IMR-90 (cell line): ENCODE results near the gene AXIN1. TPM values are rescaled to one million over a fixed set of nuclear protein-coding genes. Genes with fewer than 3 reads are reported as not detected.

Source experiments
- ATAC-seq: fragments of 200-7000 bp; cut with Tn5 transposase; 2 replicates; pipeline ENCODE4 v1.9.1; 2020; ENCODE audit warnings: low read depth, mild to moderate bottlenecking, moderate library complexity
- BruUV-seq: library from RNA; stranded (reverse); fragments of 400-500 nt; replicated peaks from 2 replicates; lab custom pipeline; 2021; lab: Mats Ljungman, UMichigan
- CTCF ChIA-PET: fragments of 300-600 bp; formaldehyde crosslinking; extraction: SDS; loops from one replicate; lab custom pipeline; 2021; ENCODE audit warnings: antibody characterized with exemption; lab: Yijun Ruan, JAX
- POLR2A ChIA-PET: fragments of 300-600 bp; sonication (Branson Sonifier 250); formaldehyde crosslinking; loops from one replicate; lab custom pipeline; 2022; ENCODE audit warnings: antibody characterized with exemption; ENCODE audit not compliant: unreplicated experiment; lab: Charles Lee
- DNase-seq: peaks from one replicate; pipeline ENCODE4 v3.0.0; 2013
- H2AFZ ChIP-seq: replicated peaks from 2 replicates; pipeline ENCODE3; 2013; ENCODE audit warnings: low read length, mild to moderate bottlenecking; ENCODE audit not compliant: poor library complexity
- H2AK5ac ChIP-seq: 2 replicates; pipeline ENCODE4 v1.6.1; 2013; ENCODE audit warnings: low read depth, low read length, inconsistent platforms
- H2AK9ac ChIP-seq: replicated peaks from 2 replicates; pipeline ENCODE3; 2013; ENCODE audit warnings: mild to moderate bottlenecking, low read depth, low read length, moderate library complexity; ENCODE audit not compliant: poor library complexity
- H2BK120ac ChIP-seq: 2 replicates; pipeline ENCODE4 v1.6.1; 2013; ENCODE audit warnings: low read depth, low read length, inconsistent platforms
- H2BK15ac ChIP-seq: 3 replicates; pipeline ENCODE4 v1.6.1; 2013; ENCODE audit warnings: low read depth, low read length, inconsistent platforms
- H2BK20ac ChIP-seq: 2 replicates; pipeline ENCODE4 v1.6.1; 2013; ENCODE audit warnings: low read depth, mild to moderate bottlenecking, inconsistent platforms, low read length, moderate library complexity
- H2BK5ac ChIP-seq: 2 replicates; pipeline ENCODE4 v1.6.1; 2013; ENCODE audit warnings: mild to moderate bottlenecking, low read depth, low read length, inconsistent platforms; ENCODE audit not compliant: poor library complexity, severe bottlenecking
- H3K14ac ChIP-seq: replicated peaks from 2 replicates; pipeline ENCODE4 v1.6.1; 2013; ENCODE audit warnings: low read depth, low read length, inconsistent platforms
- H3K18ac ChIP-seq: 2 replicates; pipeline ENCODE4 v1.6.1; 2013; ENCODE audit warnings: low read depth, low read length, control low read depth
- H3K23ac ChIP-seq: 2 replicates; pipeline ENCODE4 v1.6.1; 2013; ENCODE audit warnings: low read depth, low read length, inconsistent platforms
- H3K27ac ChIP-seq: 2 replicates; pipeline ENCODE4 v1.5.1; 2013; ENCODE audit warnings: mild to moderate bottlenecking, control low read depth, low read length; ENCODE audit not compliant: insufficient read depth
- H3K27me3 ChIP-seq: 2 replicates; pipeline ENCODE4 v1.6.1; 2013; ENCODE audit warnings: low read length; ENCODE audit not compliant: control insufficient read depth, insufficient read depth
- H3K36me3 ChIP-seq: 2 replicates; pipeline ENCODE4 v1.6.1; 2013; ENCODE audit warnings: low read length, mixed read lengths; ENCODE audit not compliant: control insufficient read depth, insufficient read depth
- H3K4ac ChIP-seq: 2 replicates; pipeline ENCODE4 v1.6.1; 2013; ENCODE audit warnings: low read depth, low read length, inconsistent platforms
- H3K4me1 ChIP-seq: 2 replicates; pipeline ENCODE4 v1.6.1; 2013; ENCODE audit warnings: low read length, mixed read lengths; ENCODE audit not compliant: control insufficient read depth, insufficient read depth
- H3K4me2 ChIP-seq: 2 replicates; pipeline ENCODE4 v1.6.1; 2013; ENCODE audit warnings: low read depth, mild to moderate bottlenecking, control low read depth, low read length, moderate library complexity
- H3K4me3 ChIP-seq: 2 replicates; pipeline ENCODE4 v1.5.1; 2013; ENCODE audit warnings: low read depth, mild to moderate bottlenecking, control low read depth, low read length, moderate library complexity; ENCODE audit not compliant: insufficient read depth
- H3K56ac ChIP-seq: 2 replicates; pipeline ENCODE4 v1.6.1; 2013; ENCODE audit warnings: low read length, inconsistent platforms; ENCODE audit not compliant: insufficient read depth; ENCODE audit errors: extremely low read depth
- H3K79me1 ChIP-seq, 2 experiments: 2 replicates each; pipeline ENCODE4 v1.6.1; 2013; ENCODE audit warnings: low read length in 2 of 2, inconsistent platforms in 1 of 2, low read depth in 1 of 2
- H3K9ac ChIP-seq: 2 replicates; pipeline ENCODE4 v1.6.1; 2013; ENCODE audit warnings: low read depth, low read length, control low read depth
- H3K9me1 ChIP-seq: 2 replicates; pipeline ENCODE4 v1.6.1; 2013; ENCODE audit warnings: low read length, inconsistent platforms; ENCODE audit not compliant: insufficient read depth
- H3K9me3 ChIP-seq: 2 replicates; pipeline ENCODE4 v1.6.1; 2013; ENCODE audit warnings: low read length; ENCODE audit not compliant: control insufficient read depth, insufficient read depth
- H4K20me1 ChIP-seq: 2 replicates; pipeline ENCODE4 v1.6.1; 2013; ENCODE audit warnings: low read length, inconsistent platforms; ENCODE audit not compliant: insufficient read depth
- H4K5ac ChIP-seq: 2 replicates; pipeline ENCODE4 v1.6.1; 2013; ENCODE audit warnings: mild to moderate bottlenecking, low read depth, low read length, control low read depth
- H4K8ac ChIP-seq, 2 experiments: 2 replicates each; pipeline ENCODE4 v1.6.1; 2013; ENCODE audit warnings: low read depth in 2 of 2, low read length in 2 of 2, control low read depth in 1 of 2, inconsistent platforms in 1 of 2
- H4K91ac ChIP-seq: 2 replicates; pipeline ENCODE4 v1.6.1; 2013; ENCODE audit warnings: low read depth, low read length, inconsistent platforms; ENCODE audit not compliant: insufficient read depth
- BHLHE40 ChIP-seq: fragments of 150-350 bp; IDR thresholded peaks from 2 replicates; pipeline ENCODE4 v1.6.1; 2016; ENCODE audit warnings: mild to moderate bottlenecking, low read depth, low read length
- CEBPB ChIP-seq: IDR thresholded peaks from 2 replicates; pipeline ENCODE4 v1.6.1; 2012; ENCODE audit warnings: low read depth, low read length, improper control_type of control experiment
- CHD1 ChIP-seq: IDR thresholded peaks from 2 replicates; pipeline ENCODE4 v1.6.1; 2012; ENCODE audit warnings: low read depth, low read length, improper control_type of control experiment
- FOS ChIP-seq: fragments of 150-350 bp; IDR thresholded peaks from 2 replicates; pipeline ENCODE4 v1.6.1; 2016; ENCODE audit warnings: low read depth, low read length
- MAZ ChIP-seq: IDR thresholded peaks from 2 replicates; pipeline ENCODE4 v1.6.1; 2012; ENCODE audit warnings: low read depth, mild to moderate bottlenecking, low read length, improper control_type of control experiment, moderate library complexity, borderline replicate concordance
- MXI1 ChIP-seq: IDR thresholded peaks from 2 replicates; pipeline ENCODE4 v1.6.1; 2012; ENCODE audit warnings: low read depth, mild to moderate bottlenecking, low read length, moderate library complexity, borderline replicate concordance
- NFE2L2 ChIP-seq: fragments of 150-350 bp; IDR thresholded peaks from 2 replicates; pipeline ENCODE4 v1.6.1; 2016; ENCODE audit warnings: low read depth, mild to moderate bottlenecking, low read length
- POLR2A ChIP-seq: IDR thresholded peaks from 2 replicates; pipeline ENCODE4 v1.6.1; 2012; ENCODE audit warnings: mild to moderate bottlenecking, low read depth, low read length
- RAD21 ChIP-seq: IDR thresholded peaks from 2 replicates; pipeline ENCODE4 v1.6.1; 2012; ENCODE audit warnings: low read length, improper control_type of control experiment
- RCOR1 ChIP-seq: IDR thresholded peaks from 2 replicates; pipeline ENCODE4 v1.6.1; 2012; ENCODE audit warnings: mild to moderate bottlenecking, low read length, improper control_type of control experiment; ENCODE audit not compliant: insufficient replicate concordance
- RFX5 ChIP-seq: IDR thresholded peaks from 2 replicates; pipeline ENCODE4 v1.8.0; 2012; ENCODE audit warnings: low read depth, mild to moderate bottlenecking, low read length, moderate library complexity
- SMC3 ChIP-seq: fragments of 150-350 bp; IDR thresholded peaks from 2 replicates; pipeline ENCODE4 v1.6.1; 2016; ENCODE audit warnings: low read depth, mild to moderate bottlenecking, antibody characterized with exemption, low read length, moderate library complexity
- WGBS, 2 experiments: methylation state at CpG; one replicate each; pipeline versions ENCODE4 v1.1.5 to v1.1.7; 2013; ENCODE audit warnings: missing lambda C conversion rate in 2 of 2; ENCODE audit not compliant: insufficient read length in 1 of 2; ENCODE audit errors: extremely low coverage in 2 of 2; 5-methylcytosine and 5-hydroxymethylcytosine counted together
- dilution Hi-C: fragments of 300-500 bp; cut with HindIII; formaldehyde crosslinking; loops from one replicate; pipeline ENCODE4 v1.14.3; 2018; ENCODE audit warnings: low sequenced_read_pairs; ENCODE audit not compliant: unreplicated experiment
- in situ Hi-C: fragments of 300-500 bp; cut with MboI; formaldehyde crosslinking; loops from 3 replicates; pipeline ENCODE4 v1.14.3; 2019; ENCODE audit warnings: low sequenced_read_pairs, inconsistent platforms, mixed read lengths
- intact Hi-C: fragments of 100-400 bp; cut with micrococcal nuclease; formaldehyde crosslinking; loops from 2 replicates; pipeline ENCODE4 v1.10.0; 2022
- polyA plus RNA-seq, 3 experiments: library from polyadenylated mRNA; depleted of rRNA; stranded (reverse); fragments of >200 nt; gene quantifications; 2 replicates each; pipeline ENCODE4 v1.2.3, GENCODE V29; 2012; ENCODE audit warnings: low replicate concordance in 1 of 3
- total RNA-seq: library from RNA; depleted of rRNA; stranded (reverse); fragments of >200 nt; gene quantifications from 2 replicates; pipeline ENCODE4 v1.2.3, GENCODE V29; 2012
- TF ChIP-seq, protein P1 (sequence below): fragments of 150-350 bp; IDR thresholded peaks from 2 replicates; pipeline ENCODE4 v1.6.1; 2016; ENCODE audit warnings: low read depth, mild to moderate bottlenecking, low read length, moderate library complexity, borderline replicate concordance

Gene AXIN1
- total and polyA plus RNA-seq, 2 of the 4 experiments (the other 2 are of a cell fraction) = 10.9 to 14.2 TPM

GRCh38 chr16:322476-323143 lies 29.9 kb downstream of the AXIN1 start:
- CTCF ChIA-PET = no interaction called here
- 97% methylated on average over 3 of the region's 13 CpGs; no CpG with 5 or more reads in 1 of the 2 experiments for WGBS, 2 experiments

More at GRCh38 chr16:322476-323143, 29.9 kb downstream of the AXIN1 start:
- intact Hi-C loops = no loop called here
- no TSS peak for BruUV-seq
- no peak overlapping the region for H3K9ac ChIP-seq
- H2AK9ac ChIP-seq = no peak overlapping the region
- dilution Hi-C loops = no loop called here
- no peaks in the 10 kb centered on the region for H3K9me3 ChIP-seq
- H3K27me3 ChIP-seq = no peaks in the 10 kb centered on the region
- H4K91ac ChIP-seq = no peak overlapping the region
- H4K8ac ChIP-seq = no peak overlapping the region
- no peak overlapping the region for H3K56ac ChIP-seq
- no peak overlapping the region for H3K27ac ChIP-seq
- DNase-seq (no peak), ATAC-seq (no peak)
- no peak overlapping the region for H2BK5ac ChIP-seq
- H4K20me1 ChIP-seq = peaks cover 82% of the 10 kb centered on the region
- POLR2A ChIA-PET = no interaction called here
- peaks cover 34 to 74% of the 10 kb centered on the region in 2 experiments for H3K79me1 ChIP-seq
- no peak overlapping the region for H2AFZ ChIP-seq
- H3K4me2 ChIP-seq = no peak overlapping the region
- H3K9me1 ChIP-seq = peaks cover 20% of the 10 kb centered on the region
- H3K36me3 ChIP-seq = peaks cover 8% of the 10 kb centered on the region
- no peak overlapping the region for H3K23ac ChIP-seq
- H2BK15ac ChIP-seq = no peak overlapping the region
- H2BK120ac ChIP-seq = no peak overlapping the region
- no peak overlapping the region for H3K4ac ChIP-seq
- H3K4me1 ChIP-seq = peaks cover 5% of the 10 kb centered on the region
- no peak overlapping the region for H3K4me3 ChIP-seq
- H2AK5ac ChIP-seq = no peak overlapping the region
- TF ChIP-seq, protein P1, sequence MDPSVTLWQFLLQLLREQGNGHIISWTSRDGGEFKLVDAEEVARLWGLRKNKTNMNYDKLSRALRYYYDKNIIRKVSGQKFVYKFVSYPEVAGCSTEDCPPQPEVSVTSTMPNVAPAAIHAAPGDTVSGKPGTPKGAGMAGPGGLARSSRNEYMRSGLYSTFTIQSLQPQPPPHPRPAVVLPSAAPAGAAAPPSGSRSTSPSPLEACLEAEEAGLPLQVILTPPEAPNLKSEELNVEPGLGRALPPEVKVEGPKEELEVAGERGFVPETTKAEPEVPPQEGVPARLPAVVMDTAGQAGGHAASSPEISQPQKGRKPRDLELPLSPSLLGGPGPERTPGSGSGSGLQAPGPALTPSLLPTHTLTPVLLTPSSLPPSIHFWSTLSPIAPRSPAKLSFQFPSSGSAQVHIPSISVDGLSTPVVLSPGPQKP = no peak
- TF ChIP-seq BHLHE40 = no peak
- no peak for TF ChIP-seq CHD1
- no peak for TF ChIP-seq MXI1
- TF ChIP-seq CEBPB = no peak
- no peak for TF ChIP-seq RCOR1
- TF ChIP-seq RFX5 = no peak
- TF ChIP-seq POLR2A = no peak
- TF ChIP-seq MAZ = no peak
- no peak for TF ChIP-seq SMC3
- no peak for TF ChIP-seq NFE2L2
- TF ChIP-seq RAD21 = no peak
- no peak for TF ChIP-seq FOS
- no peak overlapping the region for H4K5ac ChIP-seq
- in situ Hi-C loops = no loop called here
- no peak overlapping the region for H2BK20ac ChIP-seq
- no peak overlapping the region for H3K14ac ChIP-seq
- H3K18ac ChIP-seq = no peak overlapping the region
